Lower leg skin (tissue), 3 donors: ENCODE results near the gene CDX1.

Experiments used
- POLR2A ChIP-seq, 2 donors: fragments of 450-650 bp; IDR thresholded peaks; one replicate each; pipeline ENCODE4 v1.6.1; 2016 to 2017; ENCODE audit warnings: antibody characterized with exemption in 2 of 2, mild to moderate bottlenecking in 1 of 2, moderate library complexity in 1 of 2
- TF ChIP-seq, protein P1 (sequence below), 3 donors: fragments of 450-650 bp; IDR thresholded peaks; one replicate each; pipeline ENCODE4 v1.5.1; 2016; ENCODE audit warnings: antibody characterized with exemption in 3 of 3, mild to moderate bottlenecking in 3 of 3, moderate library complexity in 2 of 3

DNA sequence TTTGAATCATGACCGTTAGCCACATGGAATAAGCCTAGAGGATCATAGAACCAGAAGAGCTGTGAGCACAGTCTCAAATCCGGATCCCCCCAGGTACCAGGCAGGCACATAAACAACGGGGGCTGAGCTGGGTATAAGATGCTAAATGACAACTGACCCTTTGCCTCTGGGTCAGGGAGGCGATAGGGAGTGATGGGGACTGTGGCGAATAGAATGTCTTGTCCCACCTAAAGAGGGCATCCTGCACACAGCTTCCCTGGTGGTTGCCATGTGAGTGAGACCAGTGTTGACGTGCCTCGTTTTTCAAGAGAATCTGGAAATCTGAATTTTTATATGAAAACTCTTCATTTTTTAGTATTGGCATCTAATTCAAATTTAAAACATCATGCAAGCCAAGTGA, 56.9 kb downstream of the CDX1 start:
- TF ChIP-seq POLR2A (IDR thresholded peaks at IDR 0.05), result no peak
- TF ChIP-seq, protein P1, sequence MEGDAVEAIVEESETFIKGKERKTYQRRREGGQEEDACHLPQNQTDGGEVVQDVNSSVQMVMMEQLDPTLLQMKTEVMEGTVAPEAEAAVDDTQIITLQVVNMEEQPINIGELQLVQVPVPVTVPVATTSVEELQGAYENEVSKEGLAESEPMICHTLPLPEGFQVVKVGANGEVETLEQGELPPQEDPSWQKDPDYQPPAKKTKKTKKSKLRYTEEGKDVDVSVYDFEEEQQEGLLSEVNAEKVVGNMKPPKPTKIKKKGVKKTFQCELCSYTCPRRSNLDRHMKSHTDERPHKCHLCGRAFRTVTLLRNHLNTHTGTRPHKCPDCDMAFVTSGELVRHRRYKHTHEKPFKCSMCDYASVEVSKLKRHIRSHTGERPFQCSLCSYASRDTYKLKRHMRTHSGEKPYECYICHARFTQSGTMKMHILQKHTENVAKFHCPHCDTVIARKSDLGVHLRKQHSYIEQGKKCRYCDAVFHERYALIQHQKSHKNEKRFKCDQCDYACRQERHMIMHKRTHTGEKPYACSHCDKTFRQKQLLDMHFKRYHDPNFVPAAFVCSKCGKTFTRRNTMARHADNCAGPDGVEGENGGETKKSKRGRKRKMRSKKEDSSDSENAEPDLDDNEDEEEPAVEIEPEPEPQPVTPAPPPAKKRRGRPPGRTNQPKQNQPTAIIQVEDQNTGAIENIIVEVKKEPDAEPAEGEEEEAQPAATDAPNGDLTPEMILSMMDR (IDR thresholded peaks at IDR 0.05), result no peak
